SK-N-SH (cell line): ENCODE results near the gene MBNL2. TPM values are rescaled to one million over a fixed set of nuclear protein-coding genes. Genes with fewer than 3 reads are reported as not detected.
"Not testable (repeated sequence)": the region's sequence is repeated elsewhere in the genome, so short reads cannot be mapped to it uniquely, and the experiment has no call there.

Experiments used
- CTCF ChIA-PET: fragments of 300-600, 350-600 bp; formaldehyde crosslinking; extraction: SDS; loops from one replicate; lab custom pipeline; 2021; lab: Yijun Ruan, JAX
- POLR2A ChIA-PET: fragments of 350-600 bp; sonication (Branson Sonifier 250); formaldehyde crosslinking; extraction: SDS; loops from one replicate; lab custom pipeline; 2020; ENCODE audit warnings: antibody characterized with exemption, inconsistent platforms; lab: Yijun Ruan, JAX
- DNase-seq: peaks from one replicate; pipeline ENCODE4 v3.0.0; 2012
- H2AFZ ChIP-seq: fragments of 200-600 bp; sonication (generic); 2 replicates; pipeline ENCODE4 v1.8.1; 2016; ENCODE audit warnings: antibody characterized with exemption, mild to moderate bottlenecking, low read depth
- H3F3A ChIP-seq: fragments of 200-600 bp; sonication (generic); replicated peaks from 2 replicates; pipeline ENCODE3; 2016; ENCODE audit warnings: antibody characterized with exemption, mild to moderate bottlenecking; ENCODE audit not compliant: insufficient read depth
- H3K27ac ChIP-seq, 2 experiments: fragments of 200-500 bp in 1 of 2; fragments of 200-600 bp in 1 of 2; sonication (Bioruptor generic) in 1 of 2; sonication (generic), shearing (Covaris generic) in 1 of 2; 2 replicates each; pipeline versions ENCODE4 v1.5.1 to v1.6.1; 2014 to 2016; ENCODE audit warnings: low read depth in 2 of 2, inconsistent platforms in 1 of 2, low read length in 1 of 2, mild to moderate bottlenecking in 1 of 2, mixed read lengths in 1 of 2
- H3K27me3 ChIP-seq: fragments of 200-600 bp; sonication (generic), shearing (Covaris generic); 2 replicates; pipeline ENCODE4 v1.6.1; 2016; ENCODE audit warnings: mixed run types; ENCODE audit not compliant: insufficient read depth
- H3K36me3 ChIP-seq, 2 experiments: fragments of 200-500 bp in 1 of 2; fragments of 200-600 bp in 1 of 2; sonication (Bioruptor generic) in 1 of 2; sonication (generic) in 1 of 2; replicated peaks in 1 of 2; 2 replicates each; pipeline versions ENCODE3 to v1.5.1; 2014 to 2016; ENCODE audit warnings: low read length in 1 of 2, mild to moderate bottlenecking in 1 of 2; ENCODE audit not compliant: insufficient read depth in 2 of 2, control insufficient read depth in 1 of 2
- H3K4me1 ChIP-seq, 2 experiments: fragments of 200-500 bp in 1 of 2; fragments of 200-600 bp in 1 of 2; sonication (Bioruptor generic) in 1 of 2; sonication (generic), shearing (Covaris generic) in 1 of 2; 2 replicates each; pipeline versions ENCODE4 v1.5.1 to v1.6.1; 2014 to 2016; ENCODE audit warnings: low read depth in 1 of 2, low read length in 1 of 2, mixed run types in 1 of 2; ENCODE audit not compliant: insufficient read depth in 2 of 2, control insufficient read depth in 1 of 2
- H3K4me2 ChIP-seq: fragments of 200-600 bp; sonication (generic), shearing (Covaris generic); 2 replicates; pipeline ENCODE4 v1.6.1; 2017; ENCODE audit warnings: mixed run types
- H3K4me3 ChIP-seq, 2 experiments: fragments of 200-500 bp in 1 of 2; fragments of 200-600 bp in 1 of 2; sonication (Bioruptor generic) in 1 of 2; sonication (generic), shearing (Covaris generic) in 1 of 2; 2 replicates each; pipeline versions ENCODE4 v1.5.1 to v1.8.1; 2014 to 2016; ENCODE audit warnings: low read depth in 2 of 2, inconsistent platforms in 1 of 2, low read length in 1 of 2, mild to moderate bottlenecking in 1 of 2, mixed read lengths in 1 of 2, moderate library complexity in 1 of 2
- H3K79me2 ChIP-seq: fragments of 200-600 bp; sonication (generic); 2 replicates; pipeline ENCODE4 v1.8.1; 2017; ENCODE audit warnings: mild to moderate bottlenecking; ENCODE audit not compliant: insufficient read depth
- H3K9ac ChIP-seq: fragments of 200-600 bp; sonication (generic); 2 replicates; pipeline ENCODE4 v1.6.1; 2017; ENCODE audit warnings: mixed run types
- H3K9me2 ChIP-seq: fragments of 200-600 bp; sonication (generic); 2 replicates; pipeline ENCODE4 v1.6.1; 2017; ENCODE audit warnings: mixed run types
- H3K9me3 ChIP-seq: fragments of 200-600 bp; sonication (generic); 2 replicates; pipeline ENCODE4 v1.6.1; 2017; ENCODE audit warnings: mixed run types, mild to moderate bottlenecking, moderate library complexity
- H4K20me1 ChIP-seq: fragments of 200-600 bp; sonication (generic); 2 replicates; pipeline ENCODE4 v1.6.1; 2017; ENCODE audit warnings: mild to moderate bottlenecking, mixed run types; ENCODE audit not compliant: insufficient read depth
- FOXM1 ChIP-seq: IDR thresholded peaks from 2 replicates; pipeline ENCODE4 v1.4.0; 2012; ENCODE audit warnings: low read depth, mild to moderate bottlenecking
- GABPA ChIP-seq: IDR thresholded peaks from 2 replicates; pipeline ENCODE4 v1.4.0; 2012; ENCODE audit warnings: low read depth, mild to moderate bottlenecking
- GATA2 ChIP-seq: sonication (generic); formaldehyde crosslinking; IDR thresholded peaks from 2 replicates; pipeline ENCODE4 v1.5.0; 2020; ENCODE audit warnings: mild to moderate bottlenecking, missing genetic modification reagents
- IRF3 ChIP-seq: fragments of 150-350 bp; IDR thresholded peaks from 2 replicates; pipeline ENCODE4 v1.6.1; 2016; ENCODE audit warnings: mild to moderate bottlenecking, low read depth, low read length
- MXI1 ChIP-seq: IDR thresholded peaks from 2 replicates; pipeline ENCODE4 v1.6.1; 2012; ENCODE audit warnings: mild to moderate bottlenecking, low read depth, low read length, improper control_type of control experiment
- NFIC ChIP-seq: IDR thresholded peaks from 2 replicates; pipeline ENCODE4 v1.4.0; 2012; ENCODE audit warnings: borderline replicate concordance
- NRF1 ChIP-seq: IDR thresholded peaks from 2 replicates; pipeline ENCODE4 v1.6.1; 2012; ENCODE audit warnings: low read depth, mild to moderate bottlenecking, low read length
- REST ChIP-seq: IDR thresholded peaks from 2 replicates; pipeline ENCODE4 v1.6.1; 2012; ENCODE audit warnings: mild to moderate bottlenecking, low read depth, low read length, moderate library complexity
- RFX5 ChIP-seq: IDR thresholded peaks from 2 replicates; pipeline ENCODE4 v1.6.1; 2012; ENCODE audit warnings: mild to moderate bottlenecking, improper control_type of control experiment, low read length
- SIN3A ChIP-seq: IDR thresholded peaks from 2 replicates; pipeline ENCODE4 v1.6.1; 2012; ENCODE audit warnings: low read depth, mild to moderate bottlenecking, low read length, moderate library complexity, borderline replicate concordance
- SMC3 ChIP-seq: IDR thresholded peaks from 2 replicates; pipeline ENCODE4 v1.6.1; 2012; ENCODE audit warnings: low read depth, low read length, improper control_type of control experiment
- TCF12 ChIP-seq: IDR thresholded peaks from 2 replicates; pipeline ENCODE4 v1.4.0; 2012
- USF2 ChIP-seq: fragments of 150-350 bp; IDR thresholded peaks from 2 replicates; pipeline ENCODE4 v1.6.1; 2017; ENCODE audit warnings: antibody characterized with exemption, low read length, low read depth, borderline replicate concordance
- WGBS: methylation state at CpG from one replicate; pipeline ENCODE4 v1.1.6; 2017; ENCODE audit warnings: low lambda C conversion rate; 5-methylcytosine and 5-hydroxymethylcytosine counted together
- polyA plus RNA-seq, 3 experiments: library from polyadenylated mRNA; depleted of rRNA; stranded (reverse); fragments of >200 nt; gene quantifications; 2 replicates each; pipeline ENCODE4 v1.2.3, GENCODE V29; 2012
- TF ChIP-seq, protein P1 (sequence below): IDR thresholded peaks from 2 replicates; pipeline ENCODE4 v1.4.0; 2012; ENCODE audit warnings: low read depth, borderline replicate concordance

MBNL2 gene
- polyA plus RNA-seq, 1 of the 3 experiments (the other 2 are of a cell fraction), result 24.5 TPM

DNA sequence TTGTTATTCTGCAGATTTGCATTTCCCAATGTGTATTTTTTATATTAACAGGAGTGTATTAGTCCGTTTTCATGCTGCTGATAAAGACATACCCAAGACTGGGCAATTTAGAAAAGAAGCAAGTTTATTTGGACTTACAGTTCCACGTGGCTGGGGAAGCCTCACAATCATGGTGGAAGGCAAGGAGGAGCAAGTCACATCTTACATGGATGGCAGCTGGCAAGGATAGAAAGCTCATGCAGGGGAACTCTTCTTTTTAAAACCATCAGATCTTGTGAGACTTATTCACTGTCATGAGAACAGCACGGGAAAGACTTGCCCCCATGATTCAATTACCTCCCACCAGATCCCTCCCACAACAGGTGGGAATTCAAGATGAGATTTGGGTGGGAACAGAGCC, 14.9 kb upstream of the MBNL2 start:
- H3K36me3 ChIP-seq, H2AFZ ChIP-seq, H3K27me3 ChIP-seq, H3K27ac ChIP-seq, H3K4me3 ChIP-seq, H3K79me2 ChIP-seq, H3K9me3 ChIP-seq, H3K4me2 ChIP-seq, H3F3A ChIP-seq, H4K20me1 ChIP-seq, POLR2A ChIA-PET, H3K4me1 ChIP-seq, DNase-seq, H3K9me2 ChIP-seq, H3K9ac ChIP-seq: not testable (repeated sequence)
- WGBS, result 85% methylated on average over 2 of the region's 3 CpGs
- CTCF ChIA-PET, result interaction anchor here (1.2 kb wide), 1 partner anchor 15 kb away, joined by 3 read pairs; the partner anchor contains the start of gene MBNL2

DNA sequence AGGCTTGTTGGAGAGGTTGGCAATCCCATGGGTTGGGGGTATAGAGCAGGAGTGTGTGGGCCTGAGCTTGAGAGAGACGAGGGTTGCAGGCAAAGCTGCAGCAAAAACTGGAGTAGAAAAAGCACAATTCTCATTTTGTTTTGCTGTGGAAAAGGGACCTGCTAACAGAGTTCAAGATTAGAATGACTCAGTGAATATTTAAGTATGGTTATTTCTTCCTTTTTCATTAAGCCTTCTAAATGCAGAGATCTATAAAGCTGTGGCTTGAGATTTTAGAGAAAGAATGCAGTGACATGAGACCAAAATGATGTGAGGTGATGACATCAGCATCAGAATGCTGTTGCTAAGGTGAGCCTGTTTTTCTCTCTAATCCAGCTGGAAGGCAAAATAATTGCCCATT, 10.8 kb upstream of the MBNL2 start:
- Histone ChIP-seq H3K9me2 (no peaks in the 10 kb centered on the region), H3F3A (peaks cover 4% of the 10 kb centered on the region), H3K36me3 (no peaks in the 10 kb centered on the region), H3K9me3 (no peaks in the 10 kb centered on the region), H4K20me1 (no peaks in the 10 kb centered on the region), H3K9ac (no peak overlapping the region), H3K4me3 (no peak overlapping the region), H2AFZ (no peak overlapping the region), H3K4me2 (no peak overlapping the region), H3K27me3 (no peaks in the 10 kb centered on the region), H3K79me2 (no peaks in the 10 kb centered on the region), H3K27ac (peak overlapping the region in 1 of 2 experiments; percentile 45; a peak in 2 of 4 replicates), H3K4me1 (peaks cover 0 to 1% of the 10 kb centered on the region in 2 experiments; a peak in 2 of 4 replicates)
- ChIA-PET POLR2A (no interaction called here), CTCF (interaction anchor here (4.4 kb wide), 1 partner anchor 101 kb away, joined by 30 read pairs; no protein-coding TSS in a partner anchor)
- no peak for TF ChIP-seq IRF3
- TF ChIP-seq NFIC, result no peak
- TF ChIP-seq SMC3, result no peak
- TF ChIP-seq GABPA, result no peak
- no peak for TF ChIP-seq TCF12
- TF ChIP-seq SIN3A, result no peak
- no peak for DNase-seq
- WGBS, result 84% methylated on average over 1 of the region's 1 CpG

DNA sequence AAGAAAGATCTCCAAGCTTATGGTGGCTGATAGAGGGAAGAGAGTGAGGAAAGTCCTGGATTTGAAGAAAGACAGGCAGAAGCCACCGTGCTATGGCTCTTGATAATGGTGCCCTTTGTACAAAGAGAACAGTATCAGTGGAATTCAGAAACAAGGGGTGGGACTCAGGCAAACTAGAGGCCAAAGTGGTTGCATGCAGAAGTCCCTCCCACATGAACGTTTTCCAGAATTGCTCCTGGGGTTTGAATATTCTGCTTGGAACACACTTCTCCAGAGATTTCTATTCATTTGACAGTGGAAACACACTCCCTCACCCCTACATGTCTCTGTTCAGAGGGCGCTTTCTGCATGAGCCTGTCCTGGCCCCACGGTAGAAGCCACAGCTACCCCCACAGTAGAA, 10.1 kb upstream of the MBNL2 start:
- ChIA-PET CTCF (interaction anchor here (1.1 to 4.4 kb wide), 2 partner anchors 10 to 101 kb away, joined by 4 to 30 read pairs; partner anchors contain the start of gene MBNL2), POLR2A (no interaction called here)
- Histone ChIP-seq H4K20me1 (no peaks in the 10 kb centered on the region), H3K79me2 (no peaks in the 10 kb centered on the region), H3K9ac (no peak overlapping the region), H3K4me1 (no peaks in the 10 kb centered on the region; a peak in 2 of 4 replicates), H2AFZ (no peak overlapping the region), H3K4me2 (no peak overlapping the region), H3K27ac (peak overlapping the region in 1 of 2 experiments; percentile 45; a peak in 2 of 4 replicates), H3F3A (peaks cover 4% of the 10 kb centered on the region), H3K9me3 (no peaks in the 10 kb centered on the region), H3K36me3 (no peaks in the 10 kb centered on the region), H3K4me3 (no peak overlapping the region), H3K9me2 (no peaks in the 10 kb centered on the region), H3K27me3 (no peaks in the 10 kb centered on the region)
- WGBS, result 90% methylated on average over 4 of the region's 4 CpGs
- DNase-seq, result no peak
- TF ChIP-seq REST (no peak), FOXM1 (no peak), MXI1 (no peak), USF2 (no peak), RFX5 (no peak), SIN3A (no peak), SMC3 (no peak), NRF1 (no peak), GATA2 (CRISPR knock-in tag) (no peak)
- TF ChIP-seq, protein P1, sequence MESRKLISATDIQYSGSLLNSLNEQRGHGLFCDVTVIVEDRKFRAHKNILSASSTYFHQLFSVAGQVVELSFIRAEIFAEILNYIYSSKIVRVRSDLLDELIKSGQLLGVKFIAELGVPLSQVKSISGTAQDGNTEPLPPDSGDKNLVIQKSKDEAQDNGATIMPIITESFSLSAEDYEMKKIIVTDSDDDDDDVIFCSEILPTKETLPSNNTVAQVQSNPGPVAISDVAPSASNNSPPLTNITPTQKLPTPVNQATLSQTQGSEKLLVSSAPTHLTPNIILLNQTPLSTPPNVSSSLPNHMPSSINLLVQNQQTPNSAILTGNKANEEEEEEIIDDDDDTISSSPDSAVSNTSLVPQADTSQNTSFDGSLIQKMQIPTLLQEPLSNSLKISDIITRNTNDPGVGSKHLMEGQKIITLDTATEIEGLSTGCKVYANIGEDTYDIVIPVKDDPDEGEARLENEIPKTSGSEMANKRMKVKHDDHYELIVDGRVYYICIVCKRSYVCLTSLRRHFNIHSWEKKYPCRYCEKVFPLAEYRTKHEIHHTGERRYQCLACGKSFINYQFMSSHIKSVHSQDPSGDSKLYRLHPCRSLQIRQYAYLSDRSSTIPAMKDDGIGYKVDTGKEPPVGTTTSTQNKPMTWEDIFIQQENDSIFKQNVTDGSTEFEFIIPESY, result no peak
